ENCODE results near the gene DACH1. TPM values are rescaled to one million over a fixed set of nuclear protein-coding genes. Genes with fewer than 3 reads are reported as not detected.

Gene DACH1
- total and polyA plus RNA-seq, 2 donors (not counting 3 experiments of a cell fraction or from before 2014, with no cell fraction given), result 8.6 to 28.3 TPM

GRCh38 chr13:71524613-71525304 lies 342.2 kb downstream of the DACH1 start:
- TF ChIP-seq POLR2A (IDR thresholded peaks at IDR 0.05; ENCODE audit: low read depth, low read length), result no peak
- no peak for TF ChIP-seq MYC (IDR thresholded peaks at IDR 0.05; ENCODE audit: low read depth, low read length)
- TF ChIP-seq CTCF (IDR thresholded peaks at IDR 0.05; ENCODE audit: extremely low read depth in 1 of 2, insufficient read depth in 1 of 2, low read depth in 1 of 2, low read length in 2 of 2), result no peak
- TF ChIP-seq POLR2AphosphoS5 (IDR thresholded peaks at IDR 0.05; ENCODE audit: insufficient read depth, low read depth, low read length), result no peak
- TF ChIP-seq GATA2 (IDR thresholded peaks at IDR 0.05; ENCODE audit: insufficient read depth, insufficient read length, low read depth, low read length), result no peak
- TF ChIP-seq MAX (IDR thresholded peaks at IDR 0.05; ENCODE audit: insufficient read depth, insufficient read length), result no peak
- no peak for TF ChIP-seq FOS (IDR thresholded peaks at IDR 0.05; ENCODE audit: borderline replicate concordance, insufficient read depth, low read length)
- Histone ChIP-seq H3K4me2 (ENCODE audit: insufficient read depth, low read length) (no peak overlapping the region), H3K4me3 (replicated peaks in 1 of 3; ENCODE audit: insufficient read depth in 1 of 3, low read depth in 1 of 3, low read length in 3 of 3) (no peak overlapping the region), H4K20me1 (replicated peaks; ENCODE audit: control insufficient read depth, extremely low read depth, insufficient read depth, low read length) (no peaks in the 10 kb centered on the region), H2AFZ (ENCODE audit: low read depth, low read length) (no peak overlapping the region), H3K9ac (replicated peaks; ENCODE audit: extremely low read depth, insufficient read depth, low read length) (no peak overlapping the region), H3K4me1 (ENCODE audit: control insufficient read depth, extremely low read depth, insufficient read depth, low read length) (no peaks in the 10 kb centered on the region), H3K9me1 (replicated peaks; ENCODE audit: control insufficient read depth, extremely low read depth, insufficient read depth, low read length) (no peaks in the 10 kb centered on the region), H3K9me3 (replicated peaks; ENCODE audit: control insufficient read depth, insufficient read depth, low read length) (no peaks in the 10 kb centered on the region), H3K27ac (ENCODE audit: insufficient read depth, low read depth, low read length) (no peak overlapping the region), H3K36me3 (ENCODE audit: control insufficient read depth in 2 of 2, extremely low read depth in 1 of 2, insufficient read depth in 2 of 2, low read length in 2 of 2) (no peaks in the 10 kb centered on the region), H3K27me3 (ENCODE audit: control insufficient read depth in 2 of 2, insufficient read depth in 2 of 2, low read length in 2 of 2) (no peaks in the 10 kb centered on the region), H3K79me2 (ENCODE audit: control insufficient read depth, insufficient read depth, low read length) (no peaks in the 10 kb centered on the region)
- FAIRE-seq, result no peak
- dilution Hi-C loops (cut with MboI; ENCODE audit: extremely low pct_ligation_motif_present, low sequenced_read_pairs) (no loop called here), intact Hi-C loops (cut with micrococcal nuclease) (no loop called here)
- no peak for DNase-seq (ENCODE audit: low read depth, low spot score)
- CTCF ChIA-PET, result interaction anchor here (0.8 to 0.9 kb wide), 2 partner anchors 12 to 15 kb away, joined by 3 read pairs; no protein-coding TSS in a partner anchor
- POLR2A ChIA-PET, result interaction anchor here (0.6 kb wide), 1 partner anchor 340 kb away, joined by 4 read pairs; no protein-coding TSS in a partner anchor
- BruUV-seq (replicated peaks), result no TSS peak

All from endothelial cell of umbilical vein (primary cell).